Nephron progenitor cell (in vitro differentiated cells): ENCODE data around the gene SPP2.
A peak's percentile ranks its signal among the peaks of the same experiment; 100 is the strongest.

Experiments
- DNase-seq: peaks from one replicate; pipeline ENCODE4 v3.0.0; 2021
- H3K27ac Mint-ChIP-seq: 2 replicates; pipeline ENCODE4 v1.8.0; 2021; ENCODE audit warnings: mild to moderate bottlenecking, moderate library complexity, mixed read lengths
- H3K27me3 Mint-ChIP-seq: 2 replicates; pipeline ENCODE4 v1.8.0; 2021; ENCODE audit warnings: mild to moderate bottlenecking, low read depth, mixed read lengths; ENCODE audit not compliant: poor library complexity
- H3K36me3 Mint-ChIP-seq: 2 replicates; pipeline ENCODE4 v1.8.0; 2021; ENCODE audit warnings: low read depth, mixed read lengths
- H3K4me1 Mint-ChIP-seq: 2 replicates; pipeline ENCODE4 v1.8.0; 2021; ENCODE audit warnings: mixed read lengths
- H3K4me3 Mint-ChIP-seq: 2 replicates; pipeline ENCODE4 v1.8.0; 2021; ENCODE audit warnings: mild to moderate bottlenecking, moderate library complexity, mixed read lengths
- H3K9me3 Mint-ChIP-seq: 2 replicates; pipeline ENCODE4 v1.8.0; 2021; ENCODE audit warnings: mild to moderate bottlenecking, moderate library complexity, mixed read lengths
- TF ChIP-seq, protein P1 (sequence below): fragments of 200-600 bp; sonication (generic); IDR thresholded peaks from 2 replicates; pipeline ENCODE4 v1.5.0; 2021; ENCODE audit warnings: antibody characterized with exemption

Gene SPP2

DNA sequence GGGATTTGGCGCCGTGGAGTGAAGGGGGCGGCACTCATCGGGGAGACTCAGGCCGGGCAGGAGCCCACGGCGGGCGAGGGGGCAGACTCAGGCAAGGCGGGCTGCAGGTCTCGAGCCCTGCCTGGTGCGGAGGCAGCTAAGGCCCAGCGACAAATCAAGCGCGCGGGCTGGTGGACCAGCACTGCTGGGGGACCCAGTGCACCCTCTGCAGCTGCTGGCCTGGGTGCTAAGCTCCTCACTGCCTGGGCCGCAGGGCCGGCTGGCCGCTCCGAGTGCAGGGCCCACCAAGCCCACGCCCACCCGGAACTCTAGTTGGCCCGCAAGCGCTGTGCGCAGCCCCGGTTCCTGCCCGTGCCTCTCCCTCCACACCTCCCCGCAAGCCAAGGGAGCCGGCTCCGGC, 26.2 kb upstream of the SPP2 start:
- Mint-ChIP-seq H3K4me3 (no peak overlapping the region), H3K27ac (no peak overlapping the region), H3K4me1 (peaks cover 41% of the 10 kb centered on the region), H3K9me3 (peaks cover 31% of the 10 kb centered on the region), H3K27me3 (peaks cover 17% of the 10 kb centered on the region), H3K36me3 (peaks cover 4% of the 10 kb centered on the region)
- TF ChIP-seq, protein P1, sequence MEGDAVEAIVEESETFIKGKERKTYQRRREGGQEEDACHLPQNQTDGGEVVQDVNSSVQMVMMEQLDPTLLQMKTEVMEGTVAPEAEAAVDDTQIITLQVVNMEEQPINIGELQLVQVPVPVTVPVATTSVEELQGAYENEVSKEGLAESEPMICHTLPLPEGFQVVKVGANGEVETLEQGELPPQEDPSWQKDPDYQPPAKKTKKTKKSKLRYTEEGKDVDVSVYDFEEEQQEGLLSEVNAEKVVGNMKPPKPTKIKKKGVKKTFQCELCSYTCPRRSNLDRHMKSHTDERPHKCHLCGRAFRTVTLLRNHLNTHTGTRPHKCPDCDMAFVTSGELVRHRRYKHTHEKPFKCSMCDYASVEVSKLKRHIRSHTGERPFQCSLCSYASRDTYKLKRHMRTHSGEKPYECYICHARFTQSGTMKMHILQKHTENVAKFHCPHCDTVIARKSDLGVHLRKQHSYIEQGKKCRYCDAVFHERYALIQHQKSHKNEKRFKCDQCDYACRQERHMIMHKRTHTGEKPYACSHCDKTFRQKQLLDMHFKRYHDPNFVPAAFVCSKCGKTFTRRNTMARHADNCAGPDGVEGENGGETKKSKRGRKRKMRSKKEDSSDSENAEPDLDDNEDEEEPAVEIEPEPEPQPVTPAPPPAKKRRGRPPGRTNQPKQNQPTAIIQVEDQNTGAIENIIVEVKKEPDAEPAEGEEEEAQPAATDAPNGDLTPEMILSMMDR = no peak
- no peak for DNase-seq

DNA sequence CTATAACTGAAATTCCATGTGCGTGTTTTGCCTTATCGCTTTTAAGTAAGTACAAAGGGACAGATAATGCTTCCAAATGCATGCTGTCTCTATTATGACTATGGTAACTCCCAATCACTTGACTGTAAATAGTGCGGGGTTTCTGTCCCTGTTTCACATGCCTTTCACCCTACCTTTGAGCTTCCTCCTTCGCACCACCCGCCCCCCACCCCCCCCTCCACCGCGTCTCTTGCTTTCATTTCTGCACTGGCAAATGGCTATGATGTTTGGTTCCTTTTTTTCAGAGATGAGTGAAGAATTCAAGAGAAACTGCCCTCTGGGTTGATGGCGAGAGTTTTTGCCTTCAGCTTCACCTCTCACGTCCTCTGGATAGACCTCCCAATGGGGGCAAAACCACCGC, 25.0 kb upstream of the SPP2 start:
- Mint-ChIP-seq H3K36me3 (peaks cover 4% of the 10 kb centered on the region), H3K4me1 (peaks cover 43% of the 10 kb centered on the region), H3K4me3 (peak overlapping the region; percentile 37), H3K27ac (peak overlapping the region; percentile 62), H3K27me3 (peaks cover 21% of the 10 kb centered on the region), H3K9me3 (peaks cover 31% of the 10 kb centered on the region)
- no peak for DNase-seq
- TF ChIP-seq, protein P1 = no peak

DNA sequence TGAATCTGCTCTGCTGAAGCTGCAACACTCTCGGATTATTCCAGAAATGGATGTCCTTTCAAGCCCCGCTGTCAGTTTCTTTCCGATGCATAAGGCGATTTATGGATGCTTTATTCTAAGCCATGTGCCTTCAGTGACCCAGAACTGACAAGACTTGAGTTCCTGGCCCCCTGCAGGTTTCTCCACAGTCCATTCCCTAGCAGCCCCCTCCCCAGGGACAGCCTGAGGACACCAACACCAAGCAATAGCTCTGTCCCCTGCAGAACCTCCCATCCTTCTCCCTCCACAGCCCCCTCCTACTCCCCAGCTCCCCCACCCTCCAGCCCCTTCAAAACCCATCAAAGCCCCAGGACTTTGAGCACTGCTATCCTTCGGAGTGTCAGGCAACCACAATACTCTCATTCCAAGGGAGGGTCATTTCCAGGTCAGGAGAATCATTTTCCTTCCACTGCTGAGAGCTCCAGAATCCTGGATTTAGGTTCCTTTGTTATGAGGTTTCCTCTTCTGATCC, 24.6 kb upstream of the SPP2 start:
- peak; percentile 35 for DNase-seq
- Mint-ChIP-seq H3K4me3 (peak overlapping the region; percentile 18), H3K27ac (peak overlapping the region; percentile 62), H3K27me3 (peaks cover 21% of the 10 kb centered on the region), H3K36me3 (peaks cover 4% of the 10 kb centered on the region), H3K9me3 (peaks cover 35% of the 10 kb centered on the region), H3K4me1 (peaks cover 43% of the 10 kb centered on the region)
- TF ChIP-seq, protein P1 = no peak

DNA sequence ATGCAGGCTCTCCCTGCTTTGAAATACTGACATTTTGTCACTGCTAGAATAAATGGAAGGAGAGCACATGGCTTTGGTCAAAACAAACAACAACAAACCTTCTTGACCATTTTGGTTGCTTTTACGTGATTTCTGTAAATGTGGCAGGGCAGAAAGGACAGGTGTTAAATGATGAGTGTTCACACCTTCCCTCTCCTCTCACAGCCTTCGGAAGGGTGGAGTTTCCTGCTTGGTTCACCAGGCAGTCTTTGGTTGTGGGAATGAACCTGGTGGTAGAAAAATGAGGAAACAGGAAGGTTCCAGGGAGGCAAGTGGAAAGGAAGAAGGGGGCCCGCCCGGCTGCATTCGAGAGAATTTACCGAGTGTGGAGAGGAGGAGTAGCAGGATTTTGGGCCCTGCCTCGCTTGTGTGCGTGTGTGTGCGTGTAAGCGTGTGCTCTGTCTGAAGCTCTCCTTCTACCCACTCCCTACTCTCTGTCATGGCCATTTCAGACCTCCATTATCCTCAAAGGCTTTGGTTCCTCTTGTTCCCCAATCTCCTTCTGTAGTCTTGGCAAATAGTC, 23.7 kb upstream of the SPP2 start:
- Mint-ChIP-seq H3K4me3 (no peak overlapping the region), H3K27ac (peak overlapping the region; percentile 67), H3K9me3 (peaks cover 38% of the 10 kb centered on the region), H3K36me3 (peaks cover 4% of the 10 kb centered on the region), H3K27me3 (peaks cover 21% of the 10 kb centered on the region), H3K4me1 (peaks cover 43% of the 10 kb centered on the region)
- DNase-seq = no peak
- TF ChIP-seq, protein P1 = no peak

DNA sequence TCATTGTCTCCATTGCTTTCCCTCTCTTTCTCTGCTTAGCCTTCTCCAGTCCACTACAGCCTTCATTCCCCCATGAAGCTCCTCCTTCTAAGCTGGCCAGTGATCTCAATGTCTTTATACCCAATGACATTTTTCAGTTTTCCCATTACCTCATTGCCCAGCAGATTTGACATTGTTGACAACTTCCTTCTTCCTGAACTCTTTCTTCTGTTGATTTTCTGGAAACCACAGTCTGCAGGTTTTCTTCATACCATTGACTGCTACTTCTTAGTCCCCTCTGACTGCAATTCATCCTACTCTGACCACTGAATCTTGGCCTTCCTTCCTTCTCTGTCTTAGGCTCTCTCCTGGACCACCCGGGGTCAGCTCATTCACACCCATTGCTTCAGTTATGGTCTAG, 22.9 kb upstream of the SPP2 start:
- TF ChIP-seq, protein P1 = no peak
- H3K36me3 Mint-ChIP-seq = peaks cover 4% of the 10 kb centered on the region
- H3K4me3 Mint-ChIP-seq = no peak overlapping the region
- H3K9me3 Mint-ChIP-seq = peaks cover 40% of the 10 kb centered on the region
- H3K4me1 Mint-ChIP-seq = peaks cover 43% of the 10 kb centered on the region
- H3K27ac Mint-ChIP-seq = peak overlapping the region; percentile 67
- no peak for DNase-seq
- H3K27me3 Mint-ChIP-seq = peaks cover 21% of the 10 kb centered on the region

DNA sequence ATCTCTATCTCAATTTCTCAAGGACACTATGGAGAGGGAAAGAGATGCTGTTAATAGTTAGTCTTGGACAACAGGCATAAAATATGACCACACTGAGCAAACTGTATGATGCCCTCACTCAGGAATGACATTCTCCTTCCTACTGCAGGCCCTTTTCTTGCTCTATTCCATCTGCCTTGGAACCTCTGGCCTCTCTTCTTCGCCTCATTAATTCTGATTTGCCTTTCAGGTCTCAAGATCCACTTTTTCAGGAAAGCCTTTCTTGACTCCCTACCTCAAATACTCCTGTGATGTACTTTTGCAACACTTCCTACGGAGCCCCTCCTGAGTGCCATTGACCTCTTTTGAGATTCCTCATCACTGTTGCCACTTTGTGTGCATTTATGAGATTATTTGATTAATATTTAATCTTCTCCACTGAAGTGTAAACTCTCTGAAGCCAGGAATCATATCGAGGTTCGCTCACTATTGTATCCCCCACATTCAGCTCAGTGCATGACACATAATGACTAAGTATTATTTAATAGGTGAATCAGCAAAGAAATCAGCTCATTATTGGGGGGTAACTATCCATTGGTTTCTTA, 21.3 kb upstream of the SPP2 start:
- TF ChIP-seq, protein P1 = no peak
- H3K27me3 Mint-ChIP-seq = peaks cover 13% of the 10 kb centered on the region
- peaks cover 43% of the 10 kb centered on the region for H3K4me1 Mint-ChIP-seq
- peak overlapping the region; percentile 8 for H3K27ac Mint-ChIP-seq
- H3K4me3 Mint-ChIP-seq = no peak overlapping the region
- peaks cover 39% of the 10 kb centered on the region for H3K9me3 Mint-ChIP-seq
- DNase-seq = no peak
- peaks cover 10% of the 10 kb centered on the region for H3K36me3 Mint-ChIP-seq
